PC-3 (cell line): ENCODE measurements around the gene PPIL3. TPM values are rescaled to one million over a fixed set of nuclear protein-coding genes. Genes with fewer than 3 reads are reported as not detected.

Experiments
- ATAC-seq: fragments of 200-7000 bp; cut with Tn5 transposase; 2 replicates; pipeline ENCODE4 v1.9.1; 2020; ENCODE audit warnings: mild to moderate bottlenecking, moderate library complexity
- Bru-seq: library from RNA; stranded (reverse); fragments of 400-500 nt; gene quantifications from one replicate; lab custom pipeline; 2021; lab: Mats Ljungman, UMichigan
- BruChase-seq, 2 experiments: library from RNA; stranded (reverse); fragments of 400-500 nt; gene quantifications; one replicate each; lab custom pipeline; 2021; lab: Mats Ljungman, UMichigan
- BruUV-seq: library from RNA; stranded (reverse); fragments of 400-500 nt; replicated peaks from 2 replicates; lab custom pipeline; 2021; lab: Mats Ljungman, UMichigan
- CTCF ChIA-PET: fragments of 300-600 bp; sonication (Branson Sonifier 250); formaldehyde crosslinking; loops from one replicate; lab custom pipeline; 2022; ENCODE audit warnings: antibody characterized with exemption; lab: Charles Lee
- POLR2A ChIA-PET: fragments of 300-600 bp; sonication (Branson Sonifier 250); formaldehyde crosslinking; loops from one replicate; lab custom pipeline; 2022; ENCODE audit warnings: antibody characterized with exemption; ENCODE audit not compliant: unreplicated experiment; lab: Charles Lee
- DNase-seq: peaks from one replicate; pipeline ENCODE4 v3.0.0-alpha.2; 2015
- H2AFZ ChIP-seq: fragments of 300-600 bp; sonication (generic); 2 replicates; pipeline ENCODE4 v1.6.0; 2016; ENCODE audit warnings: antibody characterized with exemption, low read length
- H3F3A ChIP-seq: fragments of 300-600 bp; sonication (generic); one replicate; pipeline ENCODE4 v1.6.0; 2017; ENCODE audit warnings: antibody characterized with exemption, low read length, control low read depth, mild to moderate bottlenecking; ENCODE audit not compliant: unreplicated experiment
- H3K27ac ChIP-seq: fragments of 300-600 bp; sonication (generic); 2 replicates; pipeline ENCODE4 v1.5.1; 2016; ENCODE audit warnings: mild to moderate bottlenecking, low read length
- H3K27me3 ChIP-seq: fragments of 300-600 bp; sonication (generic); 2 replicates; pipeline ENCODE4 v1.6.1; 2016; ENCODE audit warnings: low read length, mixed read lengths
- H3K36me3 ChIP-seq: fragments of 300-600 bp; sonication (generic); 2 replicates; pipeline ENCODE4 v1.6.1; 2016; ENCODE audit warnings: low read depth, mixed run types, low read length, mixed read lengths
- H3K4me1 ChIP-seq: fragments of 300-600 bp; sonication (generic); 2 replicates; pipeline ENCODE4 v1.5.1; 2016; ENCODE audit warnings: low read length; ENCODE audit not compliant: insufficient read depth
- H3K4me2 ChIP-seq: fragments of 300-600 bp; sonication (generic); 2 replicates; pipeline ENCODE4 v1.6.0; 2016; ENCODE audit warnings: low read length
- H3K4me3 ChIP-seq: fragments of 300-600 bp; sonication (generic); 2 replicates; pipeline ENCODE4 v1.5.1; 2016; ENCODE audit warnings: mild to moderate bottlenecking, low read length, mixed read lengths
- H3K79me2 ChIP-seq: fragments of 300-600 bp; sonication (generic); 2 replicates; pipeline ENCODE4 v1.6.1; 2017; ENCODE audit warnings: low read length, mixed read lengths
- H3K9ac ChIP-seq: fragments of 300-600 bp; sonication (generic); 2 replicates; pipeline ENCODE4 v1.6.0; 2016; ENCODE audit warnings: mild to moderate bottlenecking, low read length
- H3K9me2 ChIP-seq: fragments of 300-600 bp; sonication (generic); replicated peaks from 2 replicates; pipeline ENCODE4 v1.6.1; 2016; ENCODE audit warnings: mixed run types, low read length, mixed read lengths
- H3K9me3 ChIP-seq: fragments of 300-600 bp; sonication (generic); 2 replicates; pipeline ENCODE4 v1.6.1; 2016; ENCODE audit warnings: low read length, mixed read lengths
- H4K20me1 ChIP-seq: fragments of 300-600 bp; sonication (generic); 2 replicates; pipeline ENCODE4 v1.6.1; 2016; ENCODE audit warnings: low read length, mixed read lengths
- EZH2 ChIP-seq: fragments of 300-600 bp; sonication (generic); IDR thresholded peaks from one replicate; pipeline ENCODE4 v1.6.1; 2017; ENCODE audit warnings: antibody characterized with exemption, mild to moderate bottlenecking, low read length; ENCODE audit not compliant: unreplicated experiment
- EZH2phosphoT487 ChIP-seq: fragments of 300-600 bp; sonication (generic); IDR thresholded peaks from 2 replicates; pipeline ENCODE4 v1.6.1; 2018; ENCODE audit warnings: mild to moderate bottlenecking, antibody characterized with exemption, low read length, borderline replicate concordance
- intact Hi-C: fragments of 100-400 bp; cut with micrococcal nuclease; formaldehyde crosslinking; loops from 2 replicates; pipeline ENCODE4 v1.9.0; 2023
- long read RNA-seq: library from polyadenylated mRNA; unstranded; transcript quantifications from one replicate; pipeline ENCODE4 v2.0.0, GENCODE V29; 2021; ENCODE audit not compliant: unreplicated experiment
- total RNA-seq: library from RNA; depleted of rRNA; stranded (reverse); fragments of >200 nt; gene quantifications from 2 replicates; pipeline ENCODE4 v1.2.3, GENCODE V29; 2014; rRNA removed
- TF ChIP-seq, protein P1 (sequence below): fragments of 300-600 bp; sonication (generic); conservative IDR thresholded peaks from 2 replicates; pipeline ENCODE4 v1.5.1; 2017; ENCODE audit warnings: antibody characterized with exemption, low read depth, mild to moderate bottlenecking, low read length

Gene PPIL3
- total RNA-seq (25.9 and 37.1 TPM in 2 replicates), Bru-seq, nascent RNA (percentile 74 among the genes with signal in this experiment), BruChase-seq, experiment 1, labeled RNA remaining after a 6-hour chase (percentile 75 among the genes with signal in this experiment), BruChase-seq, experiment 2, labeled RNA remaining after a 2-hour chase (percentile 69 among the genes with signal in this experiment)
- long read RNA-seq, transcript PPIL3-202 (7 exons, 1,194 nt): major isoform, 6 of 17 reads
- long read RNA-seq, partial matches to known transcripts: 1 of 17 reads
- long read RNA-seq, other reads (novel, unspliced or antisense): 8 of 17 reads

- Histone ChIP-seq H2AFZ (peak within 1 kb of the TSS; percentile 94), H3K27ac (peak within 1 kb of the TSS; percentile 96), H3K4me1 (peaks cover 9% of the 10 kb centered on the region), H3K9ac (peak within 1 kb of the TSS; percentile 97), H4K20me1 (no peaks in the 10 kb centered on the region), H3F3A (peaks cover 5% of the 10 kb centered on the region), H3K79me2 (peaks cover 62% of the 10 kb centered on the region), H3K9me2 (no peaks in the 10 kb centered on the region), H3K4me3 (peak within 1 kb of the TSS; percentile 87), H3K4me2 (peak within 1 kb of the TSS; percentile 93), H3K27me3 (no peaks in the 10 kb centered on the region), H3K36me3 (peaks cover 18% of the 10 kb centered on the region; the same call in 1 of the 2 replicates), H3K9me3 (no peaks in the 10 kb centered on the region)
- DNase-seq: peak; percentile 99
- peak; percentile 82 for ATAC-seq
- POLR2A ChIA-PET: interaction anchor here (0.6 to 1.2 kb wide), 2 partner anchors 8 to 24 kb away, joined by 3 read pairs; partner anchors contain the start of gene CLK1
- intact Hi-C loops: loop anchor here (1.0 to 10.0 kb wide), 4 partner anchors 24 to 314 kb away; partner anchors contain the start of genes CLK1 and NDUFB3
- CTCF ChIA-PET: interaction anchor here (0.8 kb wide), 1 partner anchor 25 kb away, joined by 3 read pairs; the partner anchor contains the start of gene CLK1
- TSS peak; percentile 74 for BruUV-seq
- no peak for TF ChIP-seq EZH2
- TF ChIP-seq, protein P1, sequence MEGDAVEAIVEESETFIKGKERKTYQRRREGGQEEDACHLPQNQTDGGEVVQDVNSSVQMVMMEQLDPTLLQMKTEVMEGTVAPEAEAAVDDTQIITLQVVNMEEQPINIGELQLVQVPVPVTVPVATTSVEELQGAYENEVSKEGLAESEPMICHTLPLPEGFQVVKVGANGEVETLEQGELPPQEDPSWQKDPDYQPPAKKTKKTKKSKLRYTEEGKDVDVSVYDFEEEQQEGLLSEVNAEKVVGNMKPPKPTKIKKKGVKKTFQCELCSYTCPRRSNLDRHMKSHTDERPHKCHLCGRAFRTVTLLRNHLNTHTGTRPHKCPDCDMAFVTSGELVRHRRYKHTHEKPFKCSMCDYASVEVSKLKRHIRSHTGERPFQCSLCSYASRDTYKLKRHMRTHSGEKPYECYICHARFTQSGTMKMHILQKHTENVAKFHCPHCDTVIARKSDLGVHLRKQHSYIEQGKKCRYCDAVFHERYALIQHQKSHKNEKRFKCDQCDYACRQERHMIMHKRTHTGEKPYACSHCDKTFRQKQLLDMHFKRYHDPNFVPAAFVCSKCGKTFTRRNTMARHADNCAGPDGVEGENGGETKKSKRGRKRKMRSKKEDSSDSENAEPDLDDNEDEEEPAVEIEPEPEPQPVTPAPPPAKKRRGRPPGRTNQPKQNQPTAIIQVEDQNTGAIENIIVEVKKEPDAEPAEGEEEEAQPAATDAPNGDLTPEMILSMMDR: no peak
- no peak for TF ChIP-seq EZH2phosphoT487
Measured at GRCh38 chr2:200888704-200889625, at the start of gene PPIL3, which contains the start of gene NIF3L1. PPIL3 (minus strand) TSS chr2:200889077; CDS start chr2:200887615, 1,462 bp downstream. NIF3L1 (plus strand) TSS chr2:200889371; CDS start chr2:200891944, 2,573 bp downstream.

GRCh38 chr2:200930947-200931626 is 42.2 kb upstream of the PPIL3 start:
- Histone ChIP-seq H2AFZ (no peak overlapping the region), H3K4me3 (no peak overlapping the region), H3K4me1 (0 out of 2 replicates have a peak, but pooled peaks cover 3% of the 10 kb centered on the region), H3K9ac (no peak overlapping the region), H4K20me1 (no peaks in the 10 kb centered on the region), H3K27me3 (no peaks in the 10 kb centered on the region), H3K79me2 (no peaks in the 10 kb centered on the region), H3K9me3 (no peaks in the 10 kb centered on the region), H3K36me3 (peaks cover 42% of the 10 kb centered on the region), H3F3A (no peaks in the 10 kb centered on the region), H3K9me2 (no peaks in the 10 kb centered on the region), H3K27ac (no peak overlapping the region), H3K4me2 (no peak overlapping the region)
- no TSS peak for BruUV-seq
- DNase-seq (no peak), ATAC-seq (no peak)
- ChIA-PET POLR2A (no interaction called here), CTCF (no interaction called here)
- TF ChIP-seq EZH2phosphoT487 (no peak), EZH2 (no peak)
- intact Hi-C loops: no loop called here
